GM18505 (cell line): ENCODE measurements around the gene CALD1.

Source experiments
- ATAC-seq: cut with Tn5 transposase; IDR thresholded peaks from one replicate; pipeline ENCODE4 v1.9.1; 2021; ENCODE audit not compliant: unreplicated experiment
- POLR2A ChIP-seq: IDR thresholded peaks from 4 replicates; pipeline ENCODE4 v1.6.1; 2011; ENCODE audit warnings: borderline replicate concordance; ENCODE audit not compliant: insufficient read depth, insufficient read length; ENCODE audit errors: extremely low read depth

The CALD1 gene, protein sequence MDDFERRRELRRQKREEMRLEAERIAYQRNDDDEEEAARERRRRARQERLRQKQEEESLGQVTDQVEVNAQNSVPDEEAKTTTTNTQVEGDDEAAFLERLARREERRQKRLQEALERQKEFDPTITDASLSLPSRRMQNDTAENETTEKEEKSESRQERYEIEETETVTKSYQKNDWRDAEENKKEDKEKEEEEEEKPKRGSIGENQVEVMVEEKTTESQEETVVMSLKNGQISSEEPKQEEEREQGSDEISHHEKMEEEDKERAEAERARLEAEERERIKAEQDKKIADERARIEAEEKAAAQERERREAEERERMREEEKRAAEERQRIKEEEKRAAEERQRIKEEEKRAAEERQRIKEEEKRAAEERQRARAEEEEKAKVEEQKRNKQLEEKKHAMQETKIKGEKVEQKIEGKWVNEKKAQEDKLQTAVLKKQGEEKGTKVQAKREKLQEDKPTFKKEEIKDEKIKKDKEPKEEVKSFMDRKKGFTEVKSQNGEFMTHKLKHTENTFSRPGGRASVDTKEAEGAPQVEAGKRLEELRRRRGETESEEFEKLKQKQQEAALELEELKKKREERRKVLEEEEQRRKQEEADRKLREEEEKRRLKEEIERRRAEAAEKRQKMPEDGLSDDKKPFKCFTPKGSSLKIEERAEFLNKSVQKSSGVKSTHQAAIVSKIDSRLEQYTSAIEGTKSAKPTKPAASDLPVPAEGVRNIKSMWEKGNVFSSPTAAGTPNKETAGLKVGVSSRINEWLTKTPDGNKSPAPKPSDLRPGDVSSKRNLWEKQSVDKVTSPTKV

DNA sequence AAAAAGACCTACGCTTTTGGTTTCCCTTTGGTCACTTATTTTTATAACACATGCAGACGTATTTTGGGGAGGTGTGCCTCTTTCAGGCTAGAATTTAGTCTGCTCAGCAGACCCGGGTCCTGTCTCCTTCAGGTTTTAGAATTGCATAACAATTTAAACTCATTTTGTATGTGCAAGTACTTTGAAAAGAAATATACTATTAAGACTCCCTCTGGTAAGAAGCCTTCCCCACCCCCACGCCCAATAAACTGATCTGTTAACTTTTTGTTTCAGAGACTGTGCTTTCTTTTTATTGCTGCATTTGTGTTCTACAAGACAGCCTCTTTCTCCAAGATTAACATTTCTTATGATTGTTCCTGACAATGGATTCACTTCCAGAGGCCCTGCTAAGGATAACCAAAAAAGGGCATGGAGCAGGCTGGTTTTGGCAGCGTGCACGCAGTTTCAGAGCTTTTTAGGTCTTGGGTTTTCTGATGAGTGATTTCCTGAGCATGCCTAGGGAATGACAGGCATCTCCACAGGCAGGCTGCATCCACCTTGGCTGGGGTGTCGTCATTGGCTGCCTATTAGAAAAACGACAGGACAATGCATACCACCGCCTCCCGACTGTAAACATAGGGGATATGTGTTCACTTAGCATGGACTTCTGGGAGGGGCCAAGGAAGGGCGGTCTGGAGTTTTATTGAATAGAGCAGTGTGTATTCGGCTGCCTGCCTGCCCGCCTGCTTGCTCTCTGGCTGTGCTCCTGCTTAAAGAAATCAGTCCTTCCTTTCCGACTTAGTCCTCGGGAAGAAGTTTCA, at the start of gene CALD1:
TSS of gene CALD1 (plus strand) at position 694 of the 800 bp plus-strand sequence. CDS start 88,100 bp downstream, outside the sequence.
- no peak for TF ChIP-seq POLR2A
- ATAC-seq: no peak

- no peak for TF ChIP-seq POLR2A
- no peak for ATAC-seq
Observed at GRCh38 chr7:134729895-134730294, 49.5 kb upstream of the CALD1 start.

DNA sequence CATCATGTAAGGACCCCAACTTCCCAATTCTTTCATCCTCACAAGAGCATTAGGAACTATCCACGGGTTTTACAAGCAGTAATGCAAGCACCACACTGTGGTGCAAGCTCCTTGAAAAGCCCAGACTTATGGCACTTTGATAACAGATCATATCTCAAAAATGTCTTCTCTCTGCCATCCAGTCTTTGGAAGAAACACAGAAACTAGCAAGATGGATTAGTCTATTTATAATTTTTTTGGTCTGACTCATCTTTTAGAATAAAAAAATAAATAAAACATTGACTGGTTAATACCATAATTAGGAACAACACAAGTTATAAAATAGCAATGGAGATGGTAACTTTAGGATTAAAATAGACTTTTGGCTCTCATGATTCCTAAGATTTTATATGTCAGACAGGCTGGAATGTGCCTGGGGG, 49.0 kb upstream of the CALD1 start:
- TF ChIP-seq POLR2A: no peak
- no peak for ATAC-seq

DNA sequence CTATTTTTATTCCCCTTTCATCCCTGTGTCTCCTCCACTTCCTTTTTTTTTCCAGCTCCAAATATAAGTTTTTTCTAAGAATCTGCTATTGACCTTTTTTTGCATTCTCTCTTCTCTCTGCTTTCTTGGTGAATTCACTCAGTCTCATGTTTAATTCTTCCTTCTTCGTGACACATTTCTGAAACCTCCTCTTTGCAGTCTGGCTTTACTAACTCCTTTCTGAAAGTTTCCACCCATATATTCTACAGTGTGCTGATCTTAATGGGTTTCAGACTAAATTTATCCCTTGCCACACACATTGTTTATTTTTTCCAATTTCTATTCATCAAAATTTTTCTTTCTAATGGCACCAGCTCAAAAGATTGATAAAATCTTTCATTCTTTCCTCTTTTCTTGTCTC, 47.8 kb upstream of the CALD1 start:
- ATAC-seq: no peak
- TF ChIP-seq POLR2A: no peak

GRCh38 chr7:134732728-134733127, 46.7 kb upstream of the CALD1 start:
- no peak for ATAC-seq
- no peak for TF ChIP-seq POLR2A

DNA sequence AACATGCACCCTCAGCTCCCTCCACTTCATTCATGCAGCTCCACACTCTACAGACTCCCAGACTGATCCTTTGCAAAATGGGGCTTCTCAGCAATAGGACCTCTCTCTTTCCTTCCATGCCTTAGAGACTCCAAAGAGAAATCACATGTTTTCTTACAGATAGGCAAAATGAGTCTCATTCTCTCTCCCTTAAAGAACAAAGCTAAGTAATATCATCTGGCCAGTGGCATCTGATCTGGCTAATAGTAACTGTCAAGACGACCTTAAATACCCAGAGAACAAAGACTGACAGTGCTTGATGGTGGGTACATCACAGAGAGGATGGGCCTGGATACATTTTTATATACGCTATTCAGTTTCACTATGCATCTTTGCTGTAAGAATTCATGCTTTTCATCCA, 43.1 kb upstream of the CALD1 start:
- ATAC-seq: no peak
- TF ChIP-seq POLR2A: no peak

DNA sequence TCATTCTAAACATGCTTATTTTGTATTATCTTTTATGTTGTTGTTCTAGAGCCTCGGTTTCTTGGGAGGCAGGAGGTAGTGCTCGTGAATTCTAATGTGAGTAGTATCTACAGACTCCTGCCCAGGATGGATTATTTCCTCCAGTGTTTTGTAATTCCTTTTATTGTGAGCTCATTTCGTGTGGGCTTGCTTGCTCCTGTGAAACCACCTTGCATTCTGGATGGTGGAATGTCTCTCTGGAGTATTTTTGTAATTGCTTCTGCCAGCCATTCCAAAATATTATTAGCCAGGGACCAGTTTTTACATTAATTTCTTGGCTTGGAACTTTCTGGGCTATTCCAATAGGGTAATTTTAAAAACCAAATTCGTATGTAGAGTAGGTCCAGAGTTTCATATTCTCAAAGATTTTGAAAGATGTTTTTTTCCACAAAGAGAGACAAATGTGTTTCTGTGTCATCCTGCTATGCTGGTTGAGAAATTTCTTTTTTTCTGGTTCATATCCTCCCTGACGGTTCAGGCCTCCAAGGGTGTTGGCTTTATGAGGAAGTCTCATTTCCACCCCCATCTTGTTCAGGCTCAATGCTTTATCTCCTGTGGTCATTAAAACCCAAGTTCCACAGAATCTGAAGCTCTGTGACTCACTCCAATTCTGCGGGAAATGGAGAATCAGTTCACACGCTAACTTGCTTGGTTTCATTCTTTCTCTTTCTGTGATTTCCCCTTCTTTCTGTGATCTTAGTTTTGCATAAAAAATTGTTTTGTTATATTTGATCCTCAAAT, 41.7 kb upstream of the CALD1 start:
- no peak for ATAC-seq
- no peak for TF ChIP-seq POLR2A

GRCh38 chr7:134739362-134739761, 40.1 kb upstream of the CALD1 start:
- ATAC-seq: no peak
- TF ChIP-seq POLR2A: no peak

GRCh38 chr7:134740376-134740775, 39.1 kb upstream of the CALD1 start:
- ATAC-seq: no peak

DNA sequence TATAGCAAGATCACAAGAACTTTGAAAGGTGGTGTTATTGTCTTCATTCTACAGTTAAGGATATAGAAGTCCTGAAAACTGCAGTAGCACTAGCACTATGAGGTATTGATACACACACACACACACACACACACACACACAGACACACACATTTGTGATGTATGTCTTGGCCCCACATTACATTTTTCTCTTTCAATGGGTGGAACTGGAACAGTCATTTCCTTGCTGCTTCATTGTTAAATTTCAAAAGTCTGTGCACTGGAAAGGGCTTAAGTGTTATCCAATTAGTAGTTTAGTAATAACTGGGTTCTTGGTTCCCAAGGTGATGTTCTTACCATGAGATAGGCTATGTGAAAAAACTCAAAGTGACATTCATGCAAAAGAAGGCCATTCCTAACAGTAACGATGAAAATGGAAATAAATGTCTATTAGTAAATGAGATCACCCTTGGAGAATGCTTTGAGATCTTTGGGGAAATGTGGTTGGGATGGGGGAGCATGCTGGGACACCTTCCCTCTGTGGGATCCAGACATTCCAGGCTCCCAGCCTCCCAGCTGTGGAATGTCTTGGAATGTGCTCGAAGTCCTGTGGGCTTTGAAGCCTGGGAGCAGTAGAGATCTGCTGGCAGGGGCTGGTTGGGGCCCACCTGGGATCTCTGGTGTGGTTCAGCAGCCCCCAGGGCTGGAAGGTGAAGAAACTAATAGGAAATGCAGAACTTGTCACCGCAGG, 37.4 kb upstream of the CALD1 start:
- ATAC-seq: no peak
- no peak for TF ChIP-seq POLR2A

More at GRCh38 chr7:134740376-134740775, 39.1 kb upstream of the CALD1 start:
- no peak for TF ChIP-seq POLR2A

GRCh38 chr7:134742688-134743350, 36.6 kb upstream of the CALD1 start:
- ATAC-seq: no peak
- no peak for TF ChIP-seq POLR2A
